KOPT-K1 (cell line): Measurements from ENCODE around the gene MGRN1.

ENCODE experiments used
- H3K27ac ChIP-seq: fragments of 200-600 bp; sonication (generic); 2 replicates; pipeline ENCODE4 v1.5.1; 2016; ENCODE audit warnings: antibody characterized with exemption, mild to moderate bottlenecking, low read depth, low read length; ENCODE audit not compliant: poor library complexity, severe bottlenecking
- H3K36me3 ChIP-seq: fragments of 200-600 bp; sonication (generic); 2 replicates; pipeline ENCODE4 v1.5.1; 2017; ENCODE audit warnings: antibody characterized with exemption, mild to moderate bottlenecking, low read length, moderate library complexity; ENCODE audit not compliant: insufficient read depth
- H3K9me3 ChIP-seq: fragments of 200-600 bp; sonication (generic); 2 replicates; pipeline ENCODE4 v1.5.1; 2017; ENCODE audit warnings: antibody characterized with exemption, low read length, mild to moderate bottlenecking; ENCODE audit not compliant: insufficient read depth, poor library complexity, severe bottlenecking

The MGRN1 gene

DNA sequence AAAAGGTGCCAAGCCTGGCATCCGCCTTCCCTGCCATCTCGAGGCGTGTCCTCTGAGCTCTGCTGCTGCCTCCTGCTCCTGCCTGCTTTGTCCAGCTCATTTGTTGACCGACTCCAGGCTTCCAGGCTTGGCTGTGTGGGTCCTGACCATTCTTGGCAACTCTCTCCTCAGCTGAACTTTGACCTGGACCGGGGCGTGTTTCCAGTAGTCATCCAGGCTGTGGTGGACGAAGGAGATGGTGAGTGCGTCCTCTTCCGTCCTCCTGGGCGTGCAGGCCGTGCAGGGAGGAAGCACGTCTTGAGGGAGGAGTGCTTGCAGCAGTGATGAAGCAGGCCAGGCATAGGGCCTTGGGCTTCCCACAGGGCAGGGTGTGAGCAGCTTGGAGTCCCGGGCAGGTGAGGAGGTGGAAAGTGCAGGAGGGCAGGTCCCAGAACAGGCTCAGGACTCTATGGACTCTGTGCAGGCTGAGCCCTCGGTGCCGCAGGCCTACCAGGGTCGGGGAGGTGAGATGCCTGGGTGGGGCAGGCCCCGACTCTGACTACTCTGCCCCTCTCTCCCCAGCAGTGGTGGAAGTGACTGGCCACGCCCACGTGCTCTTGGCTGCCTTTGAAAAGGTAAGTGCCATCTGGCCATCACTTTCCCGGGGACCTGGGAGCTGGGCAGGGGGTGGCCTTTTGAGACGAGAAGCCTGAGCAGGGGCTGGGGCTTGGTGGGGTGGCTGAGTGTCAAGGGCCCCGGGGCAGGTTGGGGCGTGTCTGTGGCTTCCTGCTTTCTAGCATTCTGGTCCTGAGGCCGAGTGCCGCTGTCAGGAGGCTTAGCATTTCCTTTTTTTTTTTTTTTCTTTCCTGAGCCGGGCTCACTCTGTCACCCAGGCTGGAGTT lies 40.2 kb downstream of the MGRN1 start:
- Histone ChIP-seq H3K36me3 (peaks cover 42% of the 10 kb centered on the region), H3K27ac (peak overlapping the region; percentile 43), H3K9me3 (no peaks in the 10 kb centered on the region)

- no peak overlapping the region for H3K27ac ChIP-seq
Measured at GRCh38 chr16:4666537-4667202, 42.0 kb downstream of the MGRN1 start.

DNA sequence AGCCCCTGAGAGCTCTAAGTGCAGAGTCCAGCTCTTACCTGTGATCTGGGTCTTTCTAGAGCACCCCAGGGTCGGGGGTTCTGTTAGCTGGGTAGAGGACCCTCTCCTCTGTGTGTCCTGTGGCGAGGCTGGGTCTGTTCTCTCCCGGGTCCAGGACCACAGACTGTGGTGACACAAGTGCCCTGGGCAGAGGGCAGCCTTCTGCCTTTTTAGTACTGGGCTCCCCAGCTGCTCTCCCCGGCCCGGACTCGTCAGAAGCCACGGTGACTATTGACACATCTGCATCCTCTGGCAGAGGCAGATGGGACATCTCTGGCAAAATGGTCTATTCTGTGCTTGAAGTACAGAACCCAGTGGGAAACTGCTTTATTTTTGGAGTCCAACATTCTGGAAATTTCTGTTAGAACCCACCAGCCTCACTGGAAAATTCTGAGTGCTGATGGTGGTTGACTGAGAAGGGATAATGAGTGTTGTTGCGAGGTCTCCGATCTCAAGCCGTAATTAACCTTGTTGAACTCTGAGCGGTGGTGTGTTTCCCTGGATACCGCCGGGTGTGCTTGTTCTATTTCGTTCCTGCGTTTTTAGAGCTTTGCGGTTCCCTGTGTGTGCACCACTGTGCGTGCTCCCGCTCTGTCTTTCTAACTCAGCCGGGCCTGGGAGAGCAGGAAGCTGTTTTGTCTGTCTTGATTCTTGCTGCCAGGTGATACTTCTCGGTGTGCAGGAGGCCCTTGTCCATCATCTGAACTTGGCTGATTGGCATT lies 42.8 kb downstream of the MGRN1 start:
- Histone ChIP-seq H3K36me3 (peaks cover 53% of the 10 kb centered on the region), H3K9me3 (no peaks in the 10 kb centered on the region), H3K27ac (no peak overlapping the region)

More at GRCh38 chr16:4666537-4667202, 42.0 kb downstream of the MGRN1 start:
- Histone ChIP-seq H3K36me3 (peaks cover 52% of the 10 kb centered on the region), H3K9me3 (no peaks in the 10 kb centered on the region)

- peaks cover 60% of the 10 kb centered on the region for H3K36me3 ChIP-seq
- no peaks in the 10 kb centered on the region for H3K9me3 ChIP-seq
- no peak overlapping the region for H3K27ac ChIP-seq
Measured at GRCh38 chr16:4668313-4668960, 43.8 kb downstream of the MGRN1 start.

GRCh38 chr16:4673387-4674046 lies 48.9 kb downstream of the MGRN1 start:
- Histone ChIP-seq H3K36me3 (peaks cover 33% of the 10 kb centered on the region), H3K27ac (no peak overlapping the region), H3K9me3 (no peaks in the 10 kb centered on the region)

- Histone ChIP-seq H3K9me3 (no peaks in the 10 kb centered on the region), H3K27ac (no peak overlapping the region), H3K36me3 (peaks cover 26% of the 10 kb centered on the region; the same call in 1 of the 2 replicates)
Measured at GRCh38 chr16:4674926-4675530, 50.4 kb downstream of the MGRN1 start.

DNA sequence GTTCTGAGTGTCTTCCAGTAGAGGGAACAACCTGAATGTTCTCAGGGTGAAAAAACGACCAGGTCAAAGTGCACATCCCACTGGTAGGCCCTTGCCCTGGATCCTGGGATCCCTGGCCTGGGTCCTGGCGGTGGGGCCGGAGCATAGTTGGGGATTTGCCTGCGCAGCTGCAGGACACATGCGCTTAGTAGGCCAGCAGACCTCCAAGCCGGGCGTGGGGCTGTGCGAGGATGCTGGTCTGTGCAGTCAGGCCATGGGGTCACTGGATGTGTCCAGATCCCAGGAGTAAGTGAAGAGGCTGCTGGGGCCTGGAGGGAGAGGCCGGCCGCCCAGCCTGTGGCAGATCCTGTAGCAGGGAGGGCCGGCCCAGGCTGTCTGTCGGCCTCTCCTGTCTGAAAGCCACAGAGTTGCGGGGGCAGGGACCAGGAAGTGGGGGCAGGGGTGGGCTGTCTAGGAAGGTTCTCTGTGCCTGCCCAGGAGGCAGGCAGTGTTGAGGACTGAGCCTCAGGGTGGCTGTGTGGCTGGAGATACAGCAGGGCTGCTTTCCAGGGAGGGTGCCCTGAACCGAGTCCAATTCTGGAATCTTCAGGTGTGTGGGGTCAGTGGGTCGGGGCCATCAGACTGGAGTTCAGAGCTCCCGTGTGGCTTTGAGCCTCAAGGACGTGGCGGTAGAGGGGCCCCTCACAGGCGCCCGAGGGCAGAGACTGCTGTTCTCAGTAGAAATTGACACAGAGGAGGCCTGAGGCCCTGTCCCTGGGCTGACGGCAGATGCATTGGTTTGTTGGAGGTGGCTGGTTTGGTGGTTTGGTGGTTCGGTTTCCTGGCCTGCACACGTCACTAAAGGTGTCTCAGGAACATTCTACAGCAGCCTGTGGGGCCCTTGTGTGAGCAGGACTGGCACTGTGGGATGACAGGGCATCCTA lies 51.5 kb downstream of the MGRN1 start:
- Histone ChIP-seq H3K27ac (peak overlapping the region; percentile 65), H3K9me3 (no peaks in the 10 kb centered on the region), H3K36me3 (peaks cover 25% of the 10 kb centered on the region; the same call in 1 of the 2 replicates)

GRCh38 chr16:4676831-4677230 lies 52.2 kb downstream of the MGRN1 start:
- Histone ChIP-seq H3K9me3 (no peaks in the 10 kb centered on the region), H3K27ac (peak overlapping the region; percentile 65), H3K36me3 (peaks cover 24% of the 10 kb centered on the region; the same call in 1 of the 2 replicates)

DNA sequence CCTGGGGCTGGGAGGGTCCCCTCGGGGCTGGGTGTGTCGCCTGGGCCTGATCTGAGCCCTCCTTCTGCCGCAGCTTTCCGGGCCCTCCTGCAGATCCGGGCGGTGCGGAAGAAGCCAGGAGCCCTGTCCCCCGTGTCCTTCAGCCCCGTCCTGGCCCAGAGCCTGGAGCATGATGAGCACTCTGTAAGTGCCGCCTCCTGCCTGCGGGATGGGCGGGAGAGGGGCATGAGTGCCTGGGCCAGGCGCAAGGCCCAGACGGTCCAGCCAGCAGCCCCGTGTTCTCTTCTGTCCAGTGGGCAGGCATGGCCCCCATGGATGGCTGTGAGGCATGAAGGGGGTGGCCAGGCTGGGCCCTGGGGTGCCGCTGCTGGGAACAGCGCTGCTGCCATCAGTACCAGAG lies 52.8 kb downstream of the MGRN1 start:
- Histone ChIP-seq H3K27ac (no peak overlapping the region), H3K9me3 (no peaks in the 10 kb centered on the region), H3K36me3 (peaks cover 29% of the 10 kb centered on the region; the same call in 1 of the 2 replicates)

DNA sequence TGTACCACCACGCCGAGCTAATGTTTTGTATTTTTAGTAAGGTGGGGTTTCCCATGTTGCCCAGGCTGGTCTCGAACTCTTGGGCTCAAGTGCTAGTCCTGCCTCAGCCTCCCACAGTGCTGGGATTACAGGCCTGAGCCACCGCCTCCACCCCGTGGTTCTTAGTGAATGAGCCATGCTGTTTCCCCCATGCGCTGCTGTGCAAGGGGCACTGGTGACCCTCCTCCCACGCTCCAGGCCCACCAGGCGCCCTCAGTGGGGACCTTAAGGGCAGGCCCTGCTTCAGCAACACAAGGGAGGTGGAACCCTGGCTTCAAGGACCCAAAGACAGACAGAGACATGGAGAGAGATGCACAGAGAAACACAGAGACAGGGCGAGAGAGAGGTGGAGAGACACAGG lies 53.4 kb downstream of the MGRN1 start:
- H3K27ac ChIP-seq = no peak overlapping the region
- H3K36me3 ChIP-seq = peaks cover 34% of the 10 kb centered on the region; the same call in 1 of the 2 replicates
- H3K9me3 ChIP-seq = no peaks in the 10 kb centered on the region

GRCh38 chr16:4678596-4678995 lies 54.0 kb downstream of the MGRN1 start:
- H3K36me3 ChIP-seq = peaks cover 34% of the 10 kb centered on the region; the same call in 1 of the 2 replicates
- no peak overlapping the region for H3K27ac ChIP-seq
- H3K9me3 ChIP-seq = no peaks in the 10 kb centered on the region

DNA sequence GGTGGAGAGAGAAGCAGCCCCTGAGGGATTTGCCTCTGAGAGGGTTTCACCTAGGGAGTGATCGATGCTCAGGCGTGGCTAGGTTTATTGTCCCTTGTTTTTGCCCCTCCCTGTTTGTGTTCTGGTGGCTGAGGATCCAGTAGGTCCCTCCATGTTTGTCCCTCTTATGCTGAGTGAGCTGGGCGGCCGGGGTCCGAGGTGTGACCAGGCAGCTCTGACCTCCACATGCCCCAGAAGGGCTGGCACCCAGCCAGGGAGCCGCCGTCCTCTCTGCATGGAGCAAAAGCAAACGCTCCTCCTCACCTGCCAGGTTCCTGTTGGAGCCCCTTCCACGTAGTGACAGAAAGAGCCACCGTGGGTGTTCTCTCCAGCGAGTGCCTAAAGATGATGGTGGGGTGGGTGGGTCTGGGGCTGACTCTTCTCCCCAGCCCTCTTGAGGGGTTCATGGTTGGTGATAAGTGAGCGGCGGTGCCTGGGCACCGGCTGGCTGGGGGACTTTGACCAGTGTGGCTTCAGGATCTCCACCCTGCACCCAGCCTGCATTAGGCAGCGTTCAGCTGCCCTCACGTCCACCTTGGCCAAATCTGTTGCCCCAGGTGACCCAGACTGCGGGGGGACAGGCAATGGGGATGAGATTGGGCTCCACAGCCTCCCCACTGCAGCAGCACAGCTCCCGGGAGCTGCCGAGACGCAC lies 54.7 kb downstream of the MGRN1 start:
- H3K36me3 ChIP-seq = peaks cover 40% of the 10 kb centered on the region; the same call in 1 of the 2 replicates
- no peak overlapping the region for H3K27ac ChIP-seq
- no peaks in the 10 kb centered on the region for H3K9me3 ChIP-seq
